ENCODE measurements around the gene IL1RAPL1.

The IL1RAPL1 gene

DNA sequence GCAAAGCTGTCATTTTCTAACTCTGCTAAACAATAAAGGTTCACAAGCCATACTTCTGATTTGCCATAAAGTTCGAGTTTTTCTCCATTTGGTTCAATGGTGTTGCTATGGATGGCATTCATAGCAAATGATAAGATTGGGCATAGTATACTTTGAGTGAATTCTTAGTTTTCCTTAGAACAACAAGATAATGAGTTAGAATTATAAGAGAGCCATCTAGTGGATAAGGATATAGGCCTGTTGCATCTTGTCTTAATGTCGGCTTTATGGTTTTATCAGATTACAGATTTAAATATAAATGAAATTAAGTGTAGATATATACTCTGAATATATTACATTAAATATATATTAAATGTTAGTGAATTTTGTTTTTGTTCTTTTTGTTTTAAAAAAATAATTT is 644.6 kb downstream of the IL1RAPL1 start:
- TF ChIP-seq, protein P1, sequence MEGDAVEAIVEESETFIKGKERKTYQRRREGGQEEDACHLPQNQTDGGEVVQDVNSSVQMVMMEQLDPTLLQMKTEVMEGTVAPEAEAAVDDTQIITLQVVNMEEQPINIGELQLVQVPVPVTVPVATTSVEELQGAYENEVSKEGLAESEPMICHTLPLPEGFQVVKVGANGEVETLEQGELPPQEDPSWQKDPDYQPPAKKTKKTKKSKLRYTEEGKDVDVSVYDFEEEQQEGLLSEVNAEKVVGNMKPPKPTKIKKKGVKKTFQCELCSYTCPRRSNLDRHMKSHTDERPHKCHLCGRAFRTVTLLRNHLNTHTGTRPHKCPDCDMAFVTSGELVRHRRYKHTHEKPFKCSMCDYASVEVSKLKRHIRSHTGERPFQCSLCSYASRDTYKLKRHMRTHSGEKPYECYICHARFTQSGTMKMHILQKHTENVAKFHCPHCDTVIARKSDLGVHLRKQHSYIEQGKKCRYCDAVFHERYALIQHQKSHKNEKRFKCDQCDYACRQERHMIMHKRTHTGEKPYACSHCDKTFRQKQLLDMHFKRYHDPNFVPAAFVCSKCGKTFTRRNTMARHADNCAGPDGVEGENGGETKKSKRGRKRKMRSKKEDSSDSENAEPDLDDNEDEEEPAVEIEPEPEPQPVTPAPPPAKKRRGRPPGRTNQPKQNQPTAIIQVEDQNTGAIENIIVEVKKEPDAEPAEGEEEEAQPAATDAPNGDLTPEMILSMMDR (IDR thresholded peaks at IDR 0.05; ENCODE audit: low read depth, low read length) = no peak
- H3K4me1 ChIP-seq = no peaks in the 10 kb centered on the region
- H3K4me3 ChIP-seq (ENCODE audit: low read depth, low read length) = no peak overlapping the region
- no peaks in the 10 kb centered on the region for H3K27me3 ChIP-seq
- no peak for DNase-seq
- H3K36me3 ChIP-seq = no peaks in the 10 kb centered on the region
- no peaks in the 10 kb centered on the region for H3K9me3 ChIP-seq

DNA sequence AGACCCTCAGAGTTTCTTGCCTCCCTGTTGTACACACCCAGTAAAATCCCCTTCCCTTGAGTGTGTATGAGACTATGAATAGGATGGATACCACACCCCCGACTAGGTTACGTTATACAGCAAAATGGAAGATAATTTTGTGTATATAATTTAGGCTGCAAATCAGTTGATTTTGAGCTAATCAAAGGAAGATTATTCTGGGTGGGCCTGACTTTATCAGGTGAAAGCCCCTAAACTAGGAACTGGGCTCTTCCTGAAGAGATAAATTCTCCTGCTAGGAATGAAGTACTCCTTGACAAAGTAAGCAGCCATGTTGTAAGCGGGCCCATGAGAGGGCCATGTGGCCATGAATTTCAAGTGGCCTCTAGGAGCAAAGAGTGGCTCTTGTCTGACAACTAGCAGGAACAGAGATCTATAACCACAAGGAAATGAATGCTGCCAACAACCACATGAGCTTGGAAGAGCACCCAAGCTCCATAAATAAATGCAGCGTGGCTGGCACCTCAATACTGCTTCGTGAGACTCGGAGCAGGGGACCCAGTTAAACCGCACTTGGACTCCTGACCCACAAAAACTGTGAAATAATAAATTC is 646.4 kb downstream of the IL1RAPL1 start:
- no peak for DNase-seq

DNA sequence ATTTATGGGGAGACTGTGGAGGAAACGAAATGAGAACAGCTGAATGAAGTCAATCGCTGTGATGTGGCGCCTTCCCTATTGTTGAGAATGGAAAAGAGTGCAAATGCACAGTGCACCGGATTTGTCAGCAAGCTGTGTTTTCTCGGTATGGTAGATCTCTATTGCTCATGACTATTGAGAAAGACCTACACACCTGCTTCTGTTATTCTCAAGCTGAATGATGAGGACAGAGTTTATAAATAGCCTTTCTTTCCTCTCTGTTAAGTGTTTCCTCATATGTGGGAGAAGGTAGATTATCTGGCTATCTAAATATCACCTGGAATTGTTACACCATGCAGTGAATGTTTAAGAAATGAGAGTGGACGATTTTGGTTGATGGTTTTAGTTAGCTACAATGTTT is 650.7 kb downstream of the IL1RAPL1 start:
- no peak for DNase-seq
- Histone ChIP-seq H3K9me3 (no peaks in the 10 kb centered on the region), H3K27me3 (no peaks in the 10 kb centered on the region), H3K4me3 (ENCODE audit: low read depth, low read length) (no peak overlapping the region), H3K4me1 (no peaks in the 10 kb centered on the region), H3K36me3 (no peaks in the 10 kb centered on the region)
- TF ChIP-seq, protein P1 (IDR thresholded peaks at IDR 0.05; ENCODE audit: low read depth, low read length) = no peak

More for the DNA sequence above, 646.4 kb downstream of the IL1RAPL1 start:
- TF ChIP-seq, protein P1 (IDR thresholded peaks at IDR 0.05; ENCODE audit: low read depth, low read length) = no peak
- H3K4me1 ChIP-seq = no peaks in the 10 kb centered on the region
- H3K27me3 ChIP-seq = no peaks in the 10 kb centered on the region
- no peaks in the 10 kb centered on the region for H3K9me3 ChIP-seq
- H3K36me3 ChIP-seq = no peaks in the 10 kb centered on the region
- H3K4me3 ChIP-seq (ENCODE audit: low read depth, low read length) = no peak overlapping the region

GRCh38 chrX:29241809-29242208 is 654.6 kb downstream of the IL1RAPL1 start:
- TF ChIP-seq, protein P1 (IDR thresholded peaks at IDR 0.05; ENCODE audit: low read depth, low read length) = no peak
- H3K4me3 ChIP-seq (ENCODE audit: low read depth, low read length) = no peak overlapping the region
- H3K4me1 ChIP-seq = no peaks in the 10 kb centered on the region

GRCh38 chrX:29242856-29243255 is 655.6 kb downstream of the IL1RAPL1 start:
- H3K36me3 ChIP-seq = no peaks in the 10 kb centered on the region
- TF ChIP-seq, protein P1 (IDR thresholded peaks at IDR 0.05; ENCODE audit: low read depth, low read length) = no peak
- no peak overlapping the region for H3K4me3 ChIP-seq (ENCODE audit: low read depth, low read length)
- H3K9me3 ChIP-seq = no peaks in the 10 kb centered on the region
- DNase-seq = no peak
- no peaks in the 10 kb centered on the region for H3K27me3 ChIP-seq
- no peaks in the 10 kb centered on the region for H3K4me1 ChIP-seq

More at GRCh38 chrX:29241809-29242208, 654.6 kb downstream of the IL1RAPL1 start:
- DNase-seq = no peak
- no peaks in the 10 kb centered on the region for H3K36me3 ChIP-seq
- no peaks in the 10 kb centered on the region for H3K9me3 ChIP-seq
- H3K27me3 ChIP-seq = no peaks in the 10 kb centered on the region

- no peaks in the 10 kb centered on the region for H3K27me3 ChIP-seq
- TF ChIP-seq, protein P1 (IDR thresholded peaks at IDR 0.05; ENCODE audit: low read depth, low read length) = no peak
- no peaks in the 10 kb centered on the region for H3K4me1 ChIP-seq
- no peaks in the 10 kb centered on the region for H3K36me3 ChIP-seq
- H3K9me3 ChIP-seq = no peaks in the 10 kb centered on the region
- DNase-seq = no peak
- H3K4me3 ChIP-seq (ENCODE audit: low read depth, low read length) = no peak overlapping the region
Measured at GRCh38 chrX:29243942-29244341, 656.7 kb downstream of the IL1RAPL1 start.
